Activated CD4-positive, alpha-beta T cell treated with anti-CD3 and anti-CD28 coated beads, Interleukin-2, amount 50 U/mL, for 24 hours (primary cell): ENCODE results near the gene ERAP2.

Source experiments
- DNase-seq, 2 donors: peaks; one replicate each; pipeline ENCODE4 v3.0.0-alpha.2; 2020; ENCODE audit warnings: low read depth in 1 of 2, low spot score in 1 of 2

The ERAP2 gene

DNA sequence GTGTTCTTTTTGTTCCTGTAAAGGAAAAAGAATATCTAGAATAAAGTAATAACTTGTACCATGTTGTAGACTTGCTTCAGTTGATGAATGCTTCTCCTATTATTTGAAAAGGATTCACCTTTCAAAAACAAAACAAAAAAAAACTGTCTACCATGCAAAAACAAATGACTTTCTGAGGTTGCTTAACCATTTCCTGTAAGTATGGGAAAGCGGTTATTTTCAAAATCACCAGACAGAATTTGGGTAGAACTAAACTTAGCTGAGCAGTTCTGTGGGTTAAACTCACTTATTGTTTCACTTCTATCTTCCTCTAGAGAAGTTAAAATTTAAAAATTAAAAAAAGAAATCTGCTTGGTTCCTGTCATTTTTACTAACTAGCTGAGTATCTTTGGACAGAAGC, 84.8 kb downstream of the ERAP2 start:
- peak in 1 of 2 donors; percentile 20 for DNase-seq

GRCh38 chr5:96962540-96962991, 86.3 kb downstream of the ERAP2 start:
- DNase-seq = no peak

DNA sequence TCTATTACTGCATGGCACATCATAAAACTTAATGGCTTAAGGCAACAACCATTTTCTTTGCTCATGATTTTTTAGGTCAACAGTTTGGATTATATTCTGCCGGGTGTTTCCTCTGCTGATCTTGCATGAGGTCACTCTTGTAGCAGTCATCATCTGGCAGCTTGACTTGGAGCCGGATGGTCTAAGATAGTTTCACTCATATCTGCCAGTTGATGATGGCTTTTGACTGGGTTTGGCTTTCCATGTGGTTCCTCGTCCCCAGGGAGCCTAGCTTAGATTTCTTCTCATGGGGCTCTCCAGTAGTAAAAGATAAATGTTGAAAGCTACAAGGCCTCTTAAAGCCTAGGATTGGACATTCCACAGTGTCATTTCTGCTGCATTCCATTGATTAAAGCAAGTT, 87.0 kb downstream of the ERAP2 start:
- DNase-seq = no peak

- DNase-seq = no peak
Observed at GRCh38 chr5:96966801-96967200, 90.5 kb downstream of the ERAP2 start.

DNA sequence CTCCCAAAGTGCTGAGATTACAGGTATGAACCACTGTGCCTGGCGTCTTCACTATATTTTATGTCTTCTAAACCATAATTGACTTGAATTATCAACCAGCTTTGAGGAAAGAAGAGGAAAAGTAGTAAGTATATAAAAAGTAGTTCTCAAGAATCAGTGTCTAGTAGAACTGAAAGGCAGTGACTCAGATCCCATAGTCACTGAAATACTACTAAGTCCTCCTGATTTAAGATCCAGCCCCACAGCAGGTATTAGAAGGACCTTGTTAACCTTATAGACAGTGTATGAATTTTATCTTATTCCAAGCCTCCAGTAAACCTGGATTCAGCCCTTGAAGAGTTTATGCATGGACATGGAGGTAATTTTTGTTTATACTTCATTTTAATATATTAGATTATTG, 91.1 kb downstream of the ERAP2 start:
- no peak for DNase-seq

- no peak for DNase-seq
Observed at GRCh38 chr5:96968074-96968473, 91.8 kb downstream of the ERAP2 start.

DNA sequence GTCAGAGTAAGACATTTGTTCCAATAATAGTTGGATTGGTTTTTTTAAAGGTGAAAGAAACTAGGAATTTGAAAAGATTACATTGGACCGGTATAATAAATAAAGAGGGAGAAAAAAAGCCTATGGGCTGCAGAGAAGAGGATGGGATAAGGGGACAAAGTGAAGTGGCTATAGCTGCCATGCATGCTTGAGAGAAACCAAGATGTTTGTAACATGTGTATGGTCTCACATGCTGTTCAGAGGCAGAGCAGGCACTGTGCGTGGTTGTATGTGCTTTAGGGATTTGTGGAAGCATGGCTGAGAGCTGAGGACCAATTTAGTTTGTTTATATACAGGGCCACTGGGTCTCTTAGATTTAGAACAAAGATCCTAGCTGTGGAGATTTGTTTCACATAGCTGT, 92.3 kb downstream of the ERAP2 start:
- no peak for DNase-seq
